Fibroblast of lung (primary cell): ENCODE results near the gene TAS2R13. TPM values are rescaled to one million over a fixed set of nuclear protein-coding genes. Genes with fewer than 3 reads are reported as not detected.

Experiments
- DNase-seq, 2 donors: peaks; one replicate each; pipeline versions ENCODE4 v3.0.0 to v3.0.0-alpha.2; 2010; ENCODE audit warnings: low read depth in 2 of 2
- H2AFZ ChIP-seq: 2 replicates; pipeline ENCODE4 v1.5.1; 2012; ENCODE audit warnings: low read length, control low read depth, inconsistent platforms
- H3K27ac ChIP-seq: 2 replicates; pipeline ENCODE4 v1.5.1; 2011; ENCODE audit warnings: low read length, control low read depth; ENCODE audit not compliant: insufficient read depth
- H3K27me3 ChIP-seq: 2 replicates; pipeline ENCODE4 v1.5.1; 2011; ENCODE audit warnings: mild to moderate bottlenecking, low read length; ENCODE audit not compliant: control insufficient read depth, insufficient read depth
- H3K36me3 ChIP-seq: 2 replicates; pipeline ENCODE4 v1.5.1; 2011; ENCODE audit warnings: low read length; ENCODE audit not compliant: control insufficient read depth, insufficient read depth
- H3K4me1 ChIP-seq: 2 replicates; pipeline ENCODE4 v1.5.1; 2011; ENCODE audit warnings: low read length; ENCODE audit not compliant: control insufficient read depth, insufficient read depth; ENCODE audit errors: extremely low read depth
- H3K4me2 ChIP-seq: 2 replicates; pipeline ENCODE4 v1.5.1; 2011; ENCODE audit warnings: low read length, control low read depth; ENCODE audit not compliant: insufficient read depth; ENCODE audit errors: extremely low read depth
- H3K4me3 ChIP-seq, 4 experiments: fragments of 200-600 bp in 1 of 4; sonication (generic) in 1 of 4; replicated peaks in 1 of 4; 2 replicates each; pipeline ENCODE4 v1.5.1; 2011 to 2016; ENCODE audit warnings: low read length in 4 of 4, low read depth in 3 of 4, mild to moderate bottlenecking in 3 of 4, control low read depth in 2 of 4, inconsistent platforms in 1 of 4, mixed read lengths in 1 of 4; ENCODE audit not compliant: insufficient read depth in 1 of 4; ENCODE audit errors: control extremely low read depth in 1 of 4
- H3K79me2 ChIP-seq: 2 replicates; pipeline ENCODE4 v1.5.1; 2012; ENCODE audit warnings: mild to moderate bottlenecking, low read length, inconsistent platforms; ENCODE audit not compliant: control insufficient read depth, insufficient read depth
- H3K9ac ChIP-seq: 2 replicates; pipeline ENCODE4 v1.5.1; 2011; ENCODE audit warnings: mild to moderate bottlenecking, low read length, control low read depth; ENCODE audit not compliant: insufficient read depth
- H3K9me3 ChIP-seq: 2 replicates; pipeline ENCODE4 v1.5.1; 2012; ENCODE audit warnings: low read depth, low read length; ENCODE audit not compliant: control insufficient read depth, insufficient read depth
- H4K20me1 ChIP-seq: 2 replicates; pipeline ENCODE4 v1.5.1; 2011; ENCODE audit warnings: low read length; ENCODE audit not compliant: control insufficient read depth, insufficient read depth; ENCODE audit errors: extremely low read depth
- CTCF ChIP-seq, 2 donors: IDR thresholded peaks in 1 of 2; conservative IDR thresholded peaks in 1 of 2; 1 replicate in 1 of 2; 2 replicates in 1 of 2; pipeline ENCODE4 v1.5.1; 2011 to 2012; ENCODE audit warnings: low read length in 2 of 2, control low read depth in 1 of 2, inconsistent platforms in 1 of 2, low read depth in 1 of 2, mild to moderate bottlenecking in 1 of 2
- EZH2 ChIP-seq: IDR thresholded peaks from 2 replicates; pipeline ENCODE4 v1.5.1; 2012; ENCODE audit warnings: low read length, control low read depth, mild to moderate bottlenecking; ENCODE audit errors: missing control alignments
- polyA plus RNA-seq, 2 donors: library from polyadenylated mRNA; depleted of rRNA in 1 of 2; stranded (reverse) in 1 of 2; unstranded in 1 of 2; fragments of >200 nt; gene quantifications; 2 replicates each; pipeline ENCODE4 v1.2.1, GENCODE V29; 2011 to 2012; ENCODE audit warnings: missing spikeins in 1 of 2
- total RNA-seq: library from RNA; depleted of rRNA; stranded (reverse); fragments of >200 nt; gene quantifications from 2 replicates; pipeline ENCODE4 v1.2.1, GENCODE V29; 2014

TAS2R13 gene
- total and polyA plus RNA-seq, 2 donors (not counting 1 experiment from before 2014, with no cell fraction given), result 1.7 TPM; not detected in 1

- H3K36me3 ChIP-seq, result no peaks in the 10 kb centered on the region
- no peaks in the 10 kb centered on the region for H4K20me1 ChIP-seq
- H3K27ac ChIP-seq, result no peak overlapping the region
- no peak overlapping the region for H3K4me2 ChIP-seq
- no peaks in the 10 kb centered on the region for H3K79me2 ChIP-seq
- H2AFZ ChIP-seq, result no peak overlapping the region
- TF ChIP-seq CTCF (conservative IDR thresholded peaks at IDR 0.05 in 1 of 2, IDR thresholded peaks at IDR 0.05 in 1 of 2; ENCODE audit: low read depth in 1 of 2, low read length in 2 of 2) (no peak), EZH2 (no peak)
- no peaks in the 10 kb centered on the region for H3K4me1 ChIP-seq
- no peak overlapping the region for H3K4me3 ChIP-seq
- DNase-seq, result no peak
- H3K9ac ChIP-seq, result no peak overlapping the region
- H3K9me3 ChIP-seq, result no peaks in the 10 kb centered on the region
- no peaks in the 10 kb centered on the region for H3K27me3 ChIP-seq
Observed at GRCh38 chr12:10901427-10901826, 7.9 kb downstream of the TAS2R13 start.

- no peak overlapping the region for H2AFZ ChIP-seq
- no peak overlapping the region for H3K4me2 ChIP-seq
- H3K4me3 ChIP-seq, result no peak overlapping the region
- H4K20me1 ChIP-seq, result no peaks in the 10 kb centered on the region
- H3K9me3 ChIP-seq, result no peaks in the 10 kb centered on the region
- no peaks in the 10 kb centered on the region for H3K79me2 ChIP-seq
- H3K36me3 ChIP-seq, result no peaks in the 10 kb centered on the region
- H3K9ac ChIP-seq, result no peak overlapping the region
- no peak for DNase-seq
- no peak overlapping the region for H3K27ac ChIP-seq
- no peak for TF ChIP-seq CTCF (conservative IDR thresholded peaks at IDR 0.05 in 1 of 2, IDR thresholded peaks at IDR 0.05 in 1 of 2; ENCODE audit: low read depth in 1 of 2, low read length in 2 of 2)
- TF ChIP-seq EZH2, result no peak
- H3K27me3 ChIP-seq, result no peaks in the 10 kb centered on the region
- H3K4me1 ChIP-seq, result no peaks in the 10 kb centered on the region
Observed at GRCh38 chr12:10900972-10901371, 8.4 kb downstream of the TAS2R13 start.

GRCh38 chr12:10900530-10900929, 8.8 kb downstream of the TAS2R13 start:
- no peaks in the 10 kb centered on the region for H3K9me3 ChIP-seq
- H3K4me1 ChIP-seq, result no peaks in the 10 kb centered on the region
- H4K20me1 ChIP-seq, result no peaks in the 10 kb centered on the region
- H3K4me2 ChIP-seq, result no peak overlapping the region
- no peak for TF ChIP-seq CTCF (conservative IDR thresholded peaks at IDR 0.05 in 1 of 2, IDR thresholded peaks at IDR 0.05 in 1 of 2; ENCODE audit: low read depth in 1 of 2, low read length in 2 of 2)
- TF ChIP-seq EZH2, result no peak
- no peaks in the 10 kb centered on the region for H3K36me3 ChIP-seq
- DNase-seq, result no peak
- no peak overlapping the region for H3K27ac ChIP-seq
- H3K9ac ChIP-seq, result no peak overlapping the region
- H3K4me3 ChIP-seq, result no peak overlapping the region
- H3K79me2 ChIP-seq, result no peaks in the 10 kb centered on the region
- no peak overlapping the region for H2AFZ ChIP-seq
- no peaks in the 10 kb centered on the region for H3K27me3 ChIP-seq
